ENCODE measurements around the gene DHRSX.
"Not testable (repeated sequence)": the region's sequence is repeated elsewhere in the genome, so short reads cannot be mapped to it uniquely, and the experiment has no call there.

Gene DHRSX

DNA sequence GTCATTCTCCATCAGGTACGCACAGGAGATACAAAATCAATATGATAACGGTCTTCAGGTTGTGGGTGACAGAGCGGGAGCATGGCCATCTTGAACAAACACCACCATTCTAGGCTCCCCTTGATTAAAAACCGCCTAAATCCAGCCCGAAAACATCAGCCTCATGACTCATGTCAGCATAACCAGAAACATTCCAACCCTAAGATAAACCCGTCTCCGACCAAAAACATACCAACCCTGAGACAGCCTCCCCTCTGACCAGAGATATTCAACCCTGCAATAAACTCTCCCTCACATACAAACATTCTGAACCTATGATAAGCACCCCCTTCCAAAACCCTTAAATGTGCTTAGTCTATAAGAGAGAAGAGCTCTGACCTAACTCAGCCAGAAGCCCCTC is 157.9 kb downstream of the DHRSX start:
- no peak for DNase-seq

DNA sequence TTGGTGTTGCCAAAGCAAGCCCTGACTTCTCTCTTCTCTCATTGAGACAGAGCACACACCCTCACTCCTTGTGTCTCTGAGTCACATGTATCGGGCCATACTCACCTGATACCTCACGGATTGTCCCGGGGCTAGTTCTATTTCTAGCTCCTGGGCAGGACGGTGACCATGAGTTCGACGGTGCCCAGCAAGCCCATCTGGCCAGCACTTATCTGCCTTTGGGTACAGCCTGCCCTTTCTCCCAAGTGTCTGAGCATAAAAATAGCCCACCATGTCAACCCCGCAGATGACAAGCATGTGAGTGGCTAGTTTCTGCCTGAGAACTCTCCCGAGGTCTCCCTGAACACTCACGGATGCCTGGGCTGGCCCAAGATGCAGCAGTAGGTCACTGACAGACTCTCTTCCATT is 158.5 kb downstream of the DHRSX start:
- no peak for DNase-seq

- no peak for DNase-seq
Measured at GRCh38 chrX:2340991-2341390, 159.8 kb downstream of the DHRSX start.

DNA sequence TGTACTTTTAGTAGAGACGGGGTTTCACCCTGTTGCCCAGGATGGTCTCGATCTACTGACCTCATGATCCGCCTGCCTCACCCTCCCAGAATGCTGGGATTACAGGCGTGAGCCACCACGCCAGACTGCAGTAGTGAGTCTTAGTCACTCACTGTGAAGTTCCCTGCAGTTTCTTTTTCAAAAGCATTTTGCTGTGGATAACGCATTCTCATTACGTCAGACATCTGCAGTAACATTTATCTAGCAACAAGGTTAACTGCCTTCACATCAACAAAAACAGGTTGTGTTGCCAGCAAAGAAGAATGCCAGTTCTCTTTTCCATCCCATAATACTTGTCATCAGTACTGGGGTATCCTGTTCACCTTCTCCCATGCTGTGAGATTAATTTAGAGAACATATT is 164.6 kb downstream of the DHRSX start:
- DNase-seq, result no peak

GRCh38 chrX:2334237-2334636 is 166.5 kb downstream of the DHRSX start:
- no peak for DNase-seq

DNA sequence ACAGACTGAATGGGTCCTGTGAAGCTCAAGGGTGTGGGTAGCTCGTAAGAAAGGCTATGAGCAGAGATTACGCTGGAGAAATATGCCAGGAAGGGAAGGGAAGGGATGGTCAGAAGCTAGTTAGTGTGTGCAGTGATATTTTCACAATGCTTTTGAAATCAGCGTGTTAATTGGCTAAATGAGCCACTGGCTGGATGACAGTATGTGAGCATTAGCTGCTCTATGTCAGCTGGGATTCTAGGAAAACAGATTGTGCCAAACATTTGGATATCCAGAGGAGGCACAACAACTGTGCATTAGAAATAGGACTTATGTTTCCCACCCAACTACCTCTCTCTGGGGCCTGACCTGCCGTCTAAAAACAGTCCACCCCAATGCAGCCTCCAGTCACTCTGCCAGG is 168.5 kb downstream of the DHRSX start:
- no peak for DNase-seq

GRCh38 chrX:2330910-2331309 is 169.9 kb downstream of the DHRSX start:
- no peak for DNase-seq

DNA sequence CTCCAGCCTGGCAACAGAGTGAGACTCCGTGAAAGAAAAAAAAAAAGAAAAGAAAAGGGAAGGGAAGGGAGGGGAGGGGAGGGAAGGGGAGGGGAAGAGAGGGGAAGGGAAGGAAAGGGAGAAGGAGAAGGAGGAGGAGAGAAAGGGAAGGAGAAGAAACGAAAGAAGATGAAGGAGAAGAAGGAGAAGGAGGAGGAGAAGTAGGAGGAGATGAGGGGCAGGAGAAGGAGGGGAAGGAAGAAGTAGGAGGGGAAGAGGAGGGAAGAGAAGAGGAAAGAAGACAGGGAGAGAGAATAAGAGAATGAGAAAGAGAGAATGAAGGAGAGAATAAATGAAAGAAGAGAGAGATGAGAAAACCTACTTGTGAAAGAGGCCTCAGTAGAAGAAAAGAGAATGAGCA is 170.3 kb downstream of the DHRSX start:
- DNase-seq, result no peak

GRCh38 chrX:2327423-2327822 is 173.4 kb downstream of the DHRSX start:
- DNase-seq, result no peak

GRCh38 chrX:2325076-2325784 is 175.5 kb downstream of the DHRSX start:
- no peak for DNase-seq

DNA sequence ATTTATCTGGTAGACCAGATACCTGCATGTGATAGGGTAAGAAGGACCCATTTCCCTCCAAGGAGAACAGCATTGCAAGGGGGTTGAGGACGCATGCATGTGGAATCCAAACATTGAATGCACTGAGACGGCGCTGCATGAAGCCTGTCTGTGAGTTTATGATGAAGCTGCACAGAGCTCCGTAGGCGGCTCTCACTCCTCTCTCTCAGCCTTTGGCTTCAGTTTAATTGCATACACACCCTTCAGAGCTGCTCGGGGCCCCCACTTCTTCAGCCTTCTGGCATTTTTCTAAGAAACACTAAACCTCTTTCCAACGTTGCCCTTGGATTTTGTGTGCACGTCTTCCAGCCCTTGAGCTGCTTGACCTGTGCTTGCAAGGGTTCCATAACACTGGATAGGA is 176.6 kb downstream of the DHRSX start:
- DNase-seq, result no peak

DNA sequence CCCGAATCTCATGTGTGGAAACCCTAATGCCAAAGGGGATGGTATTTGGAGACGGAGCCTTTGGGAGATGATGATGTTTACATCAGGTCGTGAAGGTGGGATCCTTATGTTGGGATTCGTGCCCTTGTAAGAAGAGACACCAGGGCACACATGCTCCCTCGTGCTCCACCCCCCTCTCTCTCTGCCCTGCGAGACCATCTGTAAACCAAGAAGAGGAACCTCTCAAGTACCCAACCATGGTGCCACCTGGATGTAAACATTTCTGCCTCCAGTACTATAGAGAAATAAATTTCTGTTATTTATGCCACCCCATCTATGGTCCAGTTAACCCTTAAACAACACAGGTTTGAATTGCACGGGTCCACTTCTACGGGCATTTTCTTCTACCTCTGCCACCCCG is 179.4 kb downstream of the DHRSX start:
- DNase-seq, result no peak

DNA sequence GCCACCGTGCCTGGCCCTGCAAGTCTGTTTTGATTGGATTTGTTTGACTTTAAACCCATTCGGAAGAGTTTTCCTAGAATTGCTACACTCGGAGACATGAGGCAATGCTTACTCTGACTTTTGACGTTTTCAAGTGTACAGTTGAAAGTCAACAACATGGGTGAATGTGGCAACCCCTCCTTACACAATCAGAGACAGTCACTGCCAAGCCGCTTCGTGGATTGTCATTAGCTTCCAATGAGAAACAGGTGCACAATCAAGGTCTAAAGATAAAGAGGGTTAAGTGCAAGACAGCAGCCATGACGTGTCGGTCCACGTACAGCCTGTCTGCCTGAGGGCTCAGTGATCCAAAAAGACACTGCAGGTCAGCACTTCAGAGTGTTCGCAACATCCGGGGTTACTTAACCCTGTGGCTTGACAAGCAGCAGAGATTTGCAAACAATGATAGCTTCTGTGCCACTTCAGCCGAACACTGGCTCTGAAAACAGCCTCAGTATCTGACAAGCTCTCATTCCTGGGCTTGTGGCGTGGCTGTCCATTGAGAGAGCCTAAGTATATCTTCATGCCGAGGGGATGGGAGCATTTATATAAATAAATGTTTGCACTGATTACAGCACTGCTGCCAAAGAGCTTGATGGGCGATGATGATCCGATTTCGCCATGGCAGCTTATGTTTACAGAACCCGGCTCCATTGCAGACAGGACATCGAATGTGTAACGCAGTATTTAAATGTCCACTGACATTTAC is 180.0 kb downstream of the DHRSX start:
- DNase-seq, result no peak

DNA sequence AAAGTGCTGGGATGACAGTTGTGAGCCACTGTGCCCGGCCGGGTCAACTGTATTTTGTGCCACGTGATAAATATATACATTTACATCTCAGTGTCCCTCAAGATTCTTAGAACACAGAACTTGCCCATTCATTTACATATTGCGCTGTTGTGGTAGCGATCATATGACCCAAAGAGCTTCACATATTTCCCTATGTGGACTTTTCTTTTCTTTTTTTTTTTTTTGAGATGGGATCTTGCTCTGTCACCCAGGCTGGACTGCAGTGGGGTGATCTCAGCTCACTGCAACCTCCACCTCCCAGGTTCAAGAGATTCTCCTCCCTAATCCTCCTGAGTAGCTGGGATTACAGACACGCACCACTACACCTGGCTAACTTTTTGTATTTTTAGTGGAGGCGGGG is 180.7 kb downstream of the DHRSX start:
- no peak for DNase-seq

- DNase-seq, result no peak
Measured at GRCh38 chrX:2318371-2318770, 182.4 kb downstream of the DHRSX start.

- DNase-seq, result no peak
Measured at GRCh38 chrX:2317527-2318055, 183.2 kb downstream of the DHRSX start.

DNA sequence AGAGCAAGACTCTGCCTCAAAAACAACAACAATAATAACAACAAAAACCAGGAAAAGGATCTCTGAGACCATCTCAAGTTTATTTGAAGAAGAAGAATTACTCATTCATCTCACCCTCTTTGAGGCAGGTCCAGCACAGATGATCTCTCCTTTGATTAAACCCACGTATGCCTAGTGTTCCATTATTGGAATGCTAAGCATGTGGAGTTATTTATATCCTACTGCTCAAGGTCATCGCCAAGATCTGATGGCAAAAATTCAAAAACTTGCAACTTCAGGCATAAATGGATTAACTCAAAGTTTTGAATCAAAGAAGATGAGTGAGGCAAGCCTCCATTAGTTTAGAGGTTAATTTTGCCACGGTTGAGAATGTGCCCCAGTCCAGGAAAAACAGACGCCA is 184.2 kb downstream of the DHRSX start:
- DNase-seq, result no peak

GRCh38 chrX:2315434-2315833 is 185.3 kb downstream of the DHRSX start:
- DNase-seq, result no peak

DNA sequence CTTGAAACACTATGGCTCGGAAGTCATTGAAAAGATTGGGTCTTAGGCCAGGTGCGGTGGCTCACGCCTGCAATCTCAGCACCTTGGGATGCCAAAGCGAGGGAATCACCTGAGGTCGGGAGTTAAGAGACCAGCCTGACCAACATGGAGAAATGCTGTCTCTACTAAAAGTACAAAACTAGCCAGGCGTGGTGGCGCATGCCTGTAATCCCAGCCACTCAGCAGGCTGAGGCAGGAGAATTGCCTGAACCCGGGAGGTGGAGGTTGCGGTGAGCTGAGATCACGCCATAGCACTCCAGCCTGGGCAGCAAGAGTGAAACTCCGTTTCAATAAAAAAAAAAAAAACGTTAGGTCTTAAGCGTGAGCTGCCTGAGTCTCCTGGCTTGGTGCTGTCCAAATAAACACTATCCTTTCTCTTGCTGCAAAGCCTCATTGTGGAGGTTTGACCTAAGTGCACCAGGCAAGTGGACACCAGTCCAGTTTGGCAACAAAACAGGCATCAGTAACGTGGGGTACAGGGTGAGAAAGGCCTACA is 185.9 kb downstream of the DHRSX start:
- no peak for DNase-seq

- DNase-seq, result no peak
Measured at GRCh38 chrX:2313864-2314640, 186.7 kb downstream of the DHRSX start.

DNA sequence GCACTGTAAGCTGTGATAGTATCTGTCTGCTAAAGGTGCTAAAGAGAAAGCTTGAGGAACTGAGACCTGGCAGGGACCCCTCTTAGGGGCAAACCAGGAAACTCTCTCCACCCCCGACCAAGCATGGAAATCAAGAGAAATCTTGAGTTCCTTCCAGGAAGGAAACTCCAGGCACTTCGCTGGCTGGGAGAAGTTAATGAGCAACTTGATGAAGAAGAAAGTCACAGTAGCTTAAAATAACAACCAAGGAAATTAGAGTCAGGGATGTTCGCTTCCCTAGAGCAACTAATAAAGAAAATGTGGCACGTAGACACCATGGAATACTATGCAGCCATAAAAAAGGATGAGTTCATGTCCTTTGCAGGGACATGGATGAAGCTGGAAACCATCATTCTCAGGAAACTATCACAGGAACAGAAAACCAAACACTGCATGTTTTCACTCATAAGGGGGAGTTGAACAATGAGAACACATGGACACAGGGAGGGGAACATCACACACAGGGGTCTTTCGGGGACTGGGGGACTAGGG is 188.7 kb downstream of the DHRSX start:
- DNase-seq, result not testable (repeated sequence)

GRCh38 chrX:2311501-2311900 is 189.3 kb downstream of the DHRSX start:
- no peak for DNase-seq

DNA sequence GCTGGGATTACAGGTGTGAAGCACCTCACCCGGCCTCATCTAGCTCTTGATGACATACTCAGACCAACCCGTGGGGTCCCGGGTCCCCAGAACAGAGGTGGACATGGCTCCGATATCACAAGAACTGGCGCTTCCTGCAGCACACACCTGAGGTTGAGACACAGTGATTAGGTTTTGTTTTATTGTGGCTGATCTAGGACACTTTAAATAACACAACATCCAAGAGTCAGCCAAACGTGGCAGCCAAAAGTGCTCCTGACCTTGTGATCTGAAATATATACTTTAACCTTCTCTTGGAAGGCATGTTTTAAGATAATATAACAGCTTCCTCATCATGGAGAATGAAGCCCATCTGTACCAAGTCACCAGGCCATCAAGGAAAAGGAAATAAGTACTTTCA is 198.9 kb downstream of the DHRSX start:
- DNase-seq, result no peak
